ENCODE results near the gene PCF11.

GRCh38 chr11:83158357-83158786, 1.4 kb downstream of the PCF11 start:
- TF ChIP-seq POLR2AphosphoS5 (IDR thresholded peaks at IDR 0.05; ENCODE audit: low read depth, low read length) (0 out of 2 replicates have a peak, but pooled peaks have one; percentile 12), SIN3A (IDR thresholded peaks at IDR 0.05; ENCODE audit: borderline replicate concordance, insufficient read depth, low read length) (no peak), REST (IDR thresholded peaks at IDR 0.05; ENCODE audit: insufficient read depth in 1 of 2, low read depth in 2 of 2, low read length in 2 of 2) (no peak), TAF1 (IDR thresholded peaks at IDR 0.05; ENCODE audit: borderline replicate concordance, insufficient read depth, low read length) (no peak)

Measured in PFSK-1 (cell line).